Activated CD8-positive, alpha-beta memory T cell treated with anti-CD3 and anti-CD28 coated beads, Interleukin-2, amount 50 U/mL, for 1 hour (primary cell): ENCODE measurements around the gene NUP155.
A peak's percentile ranks its signal among the peaks of the same experiment; 100 is the strongest.
"Not testable (repeated sequence)": the region's sequence is repeated elsewhere in the genome, so short reads cannot be mapped to it uniquely, and the experiment has no call there.

Source experiments
- DNase-seq: peaks from one replicate; pipeline ENCODE4 v3.0.0-alpha.2; 2020; ENCODE audit errors: extremely low read depth

NUP155 gene

GRCh38 chr5:37370864-37371726 lies at the start of gene NUP155:
Gene NUP155 (minus strand): TSS chr5:37371106. CDS start chr5:37370977, 129 bp downstream.
- peak; percentile 81 for DNase-seq

GRCh38 chr5:37417347-37417746 lies 46.4 kb upstream of the NUP155 start:
- no peak for DNase-seq

GRCh38 chr5:37415456-37415855 lies 44.5 kb upstream of the NUP155 start:
- not testable (repeated sequence) for DNase-seq

- DNase-seq = no peak
Measured at GRCh38 chr5:37412515-37412914, 41.6 kb upstream of the NUP155 start.

GRCh38 chr5:37400501-37400900 lies 29.6 kb upstream of the NUP155 start:
- DNase-seq = no peak

GRCh38 chr5:37396352-37396751 lies 25.4 kb upstream of the NUP155 start:
- DNase-seq = no peak

GRCh38 chr5:37391591-37391990 lies 20.7 kb upstream of the NUP155 start:
- DNase-seq = no peak

GRCh38 chr5:37379100-37379628 lies 8.3 kb upstream of the NUP155 start, which contains the start of gene WDR70:
Gene WDR70 (plus strand): TSS chr5:37379318. CDS start chr5:37379368, 50 bp downstream.
- peak; percentile 43 for DNase-seq

GRCh38 chr5:37378066-37378465 lies 7.2 kb upstream of the NUP155 start:
- DNase-seq = not testable (repeated sequence)

- DNase-seq = no peak
Measured at GRCh38 chr5:37375091-37375490, 4.2 kb upstream of the NUP155 start.

- DNase-seq = no peak
Measured at GRCh38 chr5:37370550-37370863, 399 bp downstream of the NUP155 start.

- DNase-seq = no peak
Measured at GRCh38 chr5:37355161-37355560, 15.7 kb downstream of the NUP155 start.

GRCh38 chr5:37342741-37343140 lies 28.2 kb downstream of the NUP155 start:
- not testable (repeated sequence) for DNase-seq

- not testable (repeated sequence) for DNase-seq
Measured at GRCh38 chr5:37334754-37335153, 36.2 kb downstream of the NUP155 start.

- no peak for DNase-seq
Measured at GRCh38 chr5:37326536-37326935, 44.4 kb downstream of the NUP155 start.

GRCh38 chr5:37323607-37324006 lies 47.3 kb downstream of the NUP155 start:
- DNase-seq = no peak

- no peak for DNase-seq
Measured at GRCh38 chr5:37319037-37319782, 51.7 kb downstream of the NUP155 start.

- DNase-seq = no peak
Measured at GRCh38 chr5:37316027-37316426, 54.9 kb downstream of the NUP155 start.

GRCh38 chr5:37310360-37310759 lies 60.5 kb downstream of the NUP155 start:
- DNase-seq = no peak

GRCh38 chr5:37308793-37309192 lies 62.1 kb downstream of the NUP155 start:
- no peak for DNase-seq

- DNase-seq = no peak
Measured at GRCh38 chr5:37304888-37305287, 66.0 kb downstream of the NUP155 start.

GRCh38 chr5:37296313-37296712 lies 74.6 kb downstream of the NUP155 start:
- DNase-seq = not testable (repeated sequence)
